HG02798 (cell line): ENCODE measurements around the gene DEGS1.

Source experiments
- ATAC-seq: cut with Tn5 transposase; IDR thresholded peaks from one replicate; pipeline ENCODE4 v1.9.1; 2021; ENCODE audit warnings: mild to moderate bottlenecking; ENCODE audit not compliant: unreplicated experiment, poor library complexity

The DEGS1 gene

DNA sequence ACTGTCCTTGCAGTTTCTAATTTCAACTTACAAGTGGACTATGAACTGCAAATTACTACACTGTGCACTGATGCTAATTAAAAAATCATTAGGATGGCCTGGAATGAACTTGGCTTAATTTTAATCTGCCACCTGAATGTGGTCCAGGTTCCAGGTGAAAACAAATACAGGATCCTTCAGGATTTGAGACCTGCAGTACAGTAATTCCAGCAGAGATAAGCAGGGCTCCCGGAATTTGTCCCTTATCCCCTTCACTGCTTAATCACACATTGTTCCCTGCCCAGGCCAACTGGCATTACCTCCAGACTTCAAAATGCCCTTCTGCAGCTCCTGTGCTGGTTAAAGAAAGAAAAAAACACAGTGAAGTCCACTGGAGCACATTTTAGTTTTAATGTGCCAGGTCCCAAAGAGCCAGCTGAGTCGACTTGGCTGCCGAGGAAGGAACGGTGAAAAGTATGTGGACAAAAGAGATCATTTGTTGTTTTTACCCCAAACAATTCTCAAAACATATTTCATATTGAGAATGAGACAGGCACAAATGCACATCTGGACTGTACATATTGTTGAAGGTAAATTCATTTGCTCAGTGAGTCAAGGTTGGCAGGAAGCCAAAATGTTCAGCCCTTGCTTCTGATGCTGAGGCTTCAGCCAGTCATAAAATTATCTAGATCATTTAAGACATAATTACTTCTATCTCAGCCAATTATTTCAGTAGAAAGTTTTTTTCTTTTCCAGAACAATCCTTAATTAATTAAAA, 28.3 kb downstream of the DEGS1 start:
- no peak for ATAC-seq

DNA sequence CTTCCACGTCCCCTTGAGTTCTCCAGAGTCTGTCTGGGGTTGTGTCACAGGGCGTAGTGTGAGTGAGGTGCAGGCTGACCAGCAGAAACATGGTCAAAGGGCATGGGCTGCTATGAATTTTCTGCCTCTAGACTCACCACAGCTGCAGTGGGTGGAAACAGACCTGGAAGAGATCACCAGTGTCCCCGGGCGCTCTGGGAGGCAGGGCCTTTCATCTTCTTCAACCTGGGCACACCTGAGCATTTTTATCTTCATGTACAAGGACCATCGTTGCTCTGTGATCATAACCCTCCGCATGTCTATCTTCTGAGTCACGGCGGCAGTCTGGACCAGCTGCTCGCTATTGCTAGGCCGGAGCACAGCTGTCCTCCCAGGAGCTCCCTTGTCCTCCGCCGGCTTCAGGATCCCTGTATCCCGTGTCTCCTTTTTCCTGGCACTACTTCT, 29.6 kb downstream of the DEGS1 start:
- no peak for ATAC-seq

DNA sequence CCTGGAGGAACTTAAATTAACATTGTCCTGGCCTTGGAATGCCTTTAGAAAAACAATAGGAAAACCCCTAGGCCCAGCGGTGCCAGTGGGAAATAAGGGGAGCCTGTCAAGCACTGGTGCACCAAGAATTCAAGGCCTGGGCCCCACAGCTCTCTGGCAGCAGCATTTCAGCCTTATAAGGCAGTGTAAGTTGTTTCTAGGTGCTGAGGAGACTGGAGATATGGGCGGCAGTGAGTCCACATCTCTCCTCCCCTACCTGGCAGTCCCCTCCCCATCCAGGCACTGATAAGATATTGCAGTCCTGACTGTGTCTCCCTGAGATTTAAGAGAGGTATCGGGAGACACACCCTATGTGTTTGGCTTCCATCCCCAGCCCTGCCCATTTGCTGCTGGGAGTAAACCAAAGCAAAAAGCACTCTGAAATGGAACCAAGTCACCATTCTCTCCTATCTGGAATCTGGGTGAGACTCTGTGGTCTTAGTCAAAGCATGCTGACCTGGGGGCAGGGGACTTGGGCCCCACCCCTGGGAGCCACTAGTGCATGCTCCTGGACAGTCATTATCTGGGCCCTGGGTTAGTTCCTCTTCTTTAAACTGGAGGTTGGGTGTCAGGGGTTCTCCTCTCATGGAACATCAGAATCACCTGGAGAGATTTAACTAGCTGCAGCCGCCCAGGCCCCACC, 30.5 kb downstream of the DEGS1 start:
- no peak for ATAC-seq

- ATAC-seq: no peak
These were observed 33.3 kb downstream of the DEGS1 start for GRCh38 chr1:224216382-224216781.

GRCh38 chr1:224217655-224218623, 34.9 kb downstream of the DEGS1 start:
- no peak for ATAC-seq

DNA sequence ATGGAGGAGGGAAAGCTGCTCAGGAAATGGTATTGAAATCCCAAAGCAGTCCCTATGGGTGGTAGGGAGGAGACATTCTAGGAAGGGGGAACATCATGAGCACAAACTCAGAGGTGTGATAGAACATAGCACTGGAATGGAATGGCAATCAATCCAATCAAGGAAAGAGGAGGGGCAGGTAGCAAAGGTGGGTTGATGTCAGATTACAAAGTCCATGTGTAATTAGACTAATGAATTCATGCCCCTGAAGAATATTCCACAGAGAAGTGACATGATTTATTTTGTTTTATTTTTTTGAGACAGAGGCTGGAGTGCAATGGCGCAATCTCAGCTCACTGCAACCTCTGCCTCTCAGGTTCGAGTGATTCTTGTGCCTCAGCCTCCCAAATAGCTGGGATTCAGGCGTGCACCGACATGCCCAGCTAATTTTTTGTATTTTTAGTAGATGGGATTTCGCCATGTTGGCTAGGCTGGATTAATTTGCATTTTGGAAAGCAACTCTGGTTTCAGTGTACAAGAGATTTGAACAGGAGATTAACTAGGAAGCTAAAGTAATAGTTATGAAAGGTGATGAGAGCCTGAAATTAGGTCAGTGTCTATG, 36.1 kb downstream of the DEGS1 start:
- ATAC-seq: no peak

DNA sequence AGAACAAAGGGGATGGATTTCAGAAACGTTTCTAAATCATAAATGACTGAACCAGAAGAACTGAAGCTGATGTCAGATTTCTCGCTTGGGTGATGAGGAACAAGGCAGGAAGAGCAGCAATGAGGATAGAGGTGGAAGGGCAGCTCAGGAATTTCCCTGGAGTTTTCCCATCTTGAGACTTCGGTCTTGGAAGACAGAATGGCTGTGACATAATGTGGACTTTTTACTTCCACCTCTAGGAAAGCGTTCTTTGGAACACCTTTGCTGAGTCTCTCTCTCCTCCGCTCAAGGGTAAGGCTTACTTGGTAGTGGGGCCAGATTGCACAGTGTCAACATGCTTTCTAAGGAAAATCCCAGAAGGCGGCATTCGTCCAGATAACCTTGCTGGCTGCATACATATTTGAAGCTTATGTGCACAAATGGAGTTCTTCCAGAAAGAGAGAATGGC, 36.6 kb downstream of the DEGS1 start:
- no peak for ATAC-seq

GRCh38 chr1:224223819-224224714, 41.0 kb downstream of the DEGS1 start:
- ATAC-seq: no peak

- no peak for ATAC-seq
These were observed 43.9 kb downstream of the DEGS1 start for GRCh38 chr1:224226849-224227502.

DNA sequence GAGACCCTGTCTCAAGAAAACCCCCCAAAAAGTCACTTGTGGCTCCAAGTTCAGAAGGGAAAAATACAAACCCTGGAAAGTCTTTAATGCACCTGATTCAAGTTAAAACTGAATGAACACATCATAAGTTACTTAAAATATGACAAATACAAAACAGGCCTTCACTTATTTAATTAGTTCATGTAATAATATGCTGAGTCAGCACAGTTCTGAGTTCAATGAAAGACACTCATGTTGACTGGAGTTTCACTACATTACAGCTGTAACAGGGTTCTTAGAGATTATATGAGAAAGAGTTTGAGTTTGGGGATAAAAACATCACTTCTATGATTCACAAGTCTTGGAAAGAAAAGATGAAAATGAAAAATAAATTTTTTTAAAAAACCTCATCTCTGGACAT, 51.0 kb downstream of the DEGS1 start:
- ATAC-seq: no peak

- no peak for ATAC-seq
These were observed 52.9 kb downstream of the DEGS1 start for GRCh38 chr1:224235813-224236493.

DNA sequence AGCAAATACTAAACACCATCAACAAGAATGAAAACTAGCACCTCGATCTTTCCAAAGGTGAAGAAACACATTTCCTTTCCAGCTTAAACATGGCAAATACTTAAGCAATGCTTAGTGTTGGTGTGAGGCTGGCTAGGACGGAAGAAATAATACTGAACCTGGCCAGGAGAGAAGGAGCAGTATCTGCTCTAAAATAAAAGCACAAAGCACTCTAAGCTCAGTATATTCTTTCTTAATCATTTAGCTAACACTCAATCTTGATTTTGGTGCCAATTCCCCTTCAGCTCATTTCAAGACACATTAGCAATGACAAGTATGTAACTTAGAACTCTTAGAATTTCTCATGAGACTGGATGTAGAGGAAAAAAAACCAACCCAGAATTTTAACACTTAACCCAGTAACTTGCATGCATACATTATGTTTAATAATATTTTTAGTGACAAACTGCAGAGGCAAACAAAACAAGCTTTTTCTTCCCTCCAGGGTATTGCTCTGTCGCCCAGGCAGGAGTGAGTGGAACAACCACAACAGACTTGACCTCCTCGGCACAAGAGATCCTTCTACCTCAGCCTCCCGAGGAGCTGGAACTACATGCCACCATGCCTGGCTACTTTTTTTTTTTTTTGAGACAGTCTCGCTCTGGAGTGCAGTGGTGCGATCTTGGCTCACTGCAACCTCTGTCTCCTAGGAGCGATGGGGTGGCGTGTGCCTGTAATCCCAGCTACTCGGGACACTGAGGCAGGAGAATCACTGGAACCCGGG, 54.3 kb downstream of the DEGS1 start:
- ATAC-seq: no peak

DNA sequence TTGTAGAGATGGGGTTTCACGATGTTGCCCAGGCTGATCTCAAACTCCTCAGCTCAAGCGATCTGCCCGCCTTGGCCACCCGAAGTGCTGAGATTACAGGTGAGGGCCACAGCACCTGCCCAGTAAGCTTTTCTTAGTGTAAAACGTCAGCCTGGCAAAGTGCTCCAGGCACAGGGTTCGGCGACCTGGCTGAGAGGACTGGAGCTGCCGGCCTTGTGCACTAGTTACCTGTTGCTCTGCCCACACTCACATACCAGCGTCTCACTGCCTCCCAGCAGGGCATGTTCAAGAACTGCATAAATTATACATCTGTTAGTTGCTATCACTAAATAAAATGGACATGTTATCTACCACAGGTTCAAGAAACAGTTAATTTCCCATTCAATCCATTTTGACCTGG, 55.2 kb downstream of the DEGS1 start:
- ATAC-seq: no peak

GRCh38 chr1:224238756-224239155, 55.7 kb downstream of the DEGS1 start:
- no peak for ATAC-seq
